Measurements from ENCODE around the gene ANKRD44. TPM values are rescaled to one million over a fixed set of nuclear protein-coding genes. Genes with fewer than 3 reads are reported as not detected.

Gene ANKRD44
- polyA plus RNA-seq, 1 experiment = 14.7 TPM

- ChIA-PET POLR2A (no interaction called here), CTCF (no interaction called here)
- no peak for DNase-seq (ENCODE audit: low read depth, low spot score)
- Histone ChIP-seq H3K27me3 (ENCODE audit: control insufficient read depth, insufficient read depth, low read length) (no peaks in the 10 kb centered on the region), H3K4me3 (ENCODE audit: low read depth, low read length) (no peak overlapping the region), H3K9me3 (ENCODE audit: control insufficient read depth, insufficient read depth, low read length) (no peaks in the 10 kb centered on the region), H3K27ac (ENCODE audit: low read depth, low read length) (no peak overlapping the region)
- no peak for TF ChIP-seq CTCF (IDR thresholded peaks at IDR 0.05; ENCODE audit: low read depth, low read length)
Observed at GRCh38 chr2:196954001-196954400, 356.6 kb downstream of the ANKRD44 start.

- Histone ChIP-seq H3K27me3 (ENCODE audit: control insufficient read depth, insufficient read depth, low read length) (no peaks in the 10 kb centered on the region), H3K4me3 (ENCODE audit: low read depth, low read length) (no peak overlapping the region), H3K9me3 (ENCODE audit: control insufficient read depth, insufficient read depth, low read length) (no peaks in the 10 kb centered on the region), H3K27ac (ENCODE audit: low read depth, low read length) (no peak overlapping the region)
- POLR2A ChIA-PET = no interaction called here
- CTCF ChIA-PET = interaction anchor here (0.6 kb wide), 1 partner anchor 454 kb away, joined by 3 read pairs; no protein-coding TSS in a partner anchor
- no peak for DNase-seq (ENCODE audit: low read depth, low spot score)
- no peak for TF ChIP-seq CTCF (IDR thresholded peaks at IDR 0.05; ENCODE audit: low read depth, low read length)
Observed at GRCh38 chr2:196952936-196953335, 357.6 kb downstream of the ANKRD44 start.

- ChIA-PET POLR2A (no interaction called here), CTCF (no interaction called here)
- no peak for DNase-seq (ENCODE audit: low read depth, low spot score)
- Histone ChIP-seq H3K27ac (ENCODE audit: low read depth, low read length) (no peak overlapping the region), H3K27me3 (ENCODE audit: control insufficient read depth, insufficient read depth, low read length) (no peaks in the 10 kb centered on the region), H3K9me3 (ENCODE audit: control insufficient read depth, insufficient read depth, low read length) (no peaks in the 10 kb centered on the region), H3K4me3 (ENCODE audit: low read depth, low read length) (no peak overlapping the region)
- no peak for TF ChIP-seq CTCF (IDR thresholded peaks at IDR 0.05; ENCODE audit: low read depth, low read length)
Observed at GRCh38 chr2:196951973-196952372, 358.6 kb downstream of the ANKRD44 start.

GRCh38 chr2:196949116-196949515 lies 361.5 kb downstream of the ANKRD44 start:
- Histone ChIP-seq H3K4me3 (ENCODE audit: low read depth, low read length) (no peak overlapping the region), H3K9me3 (ENCODE audit: control insufficient read depth, insufficient read depth, low read length) (no peaks in the 10 kb centered on the region), H3K27me3 (ENCODE audit: control insufficient read depth, insufficient read depth, low read length) (no peaks in the 10 kb centered on the region), H3K27ac (ENCODE audit: low read depth, low read length) (no peak overlapping the region)
- CTCF ChIA-PET = no interaction called here
- POLR2A ChIA-PET = no interaction called here
- no peak for DNase-seq (ENCODE audit: low read depth, low spot score)
- TF ChIP-seq CTCF (IDR thresholded peaks at IDR 0.05; ENCODE audit: low read depth, low read length) = no peak

- no peak for DNase-seq (ENCODE audit: low read depth, low spot score)
- no peak for TF ChIP-seq CTCF (IDR thresholded peaks at IDR 0.05; ENCODE audit: low read depth, low read length)
- ChIA-PET POLR2A (no interaction called here), CTCF (no interaction called here)
- no peak overlapping the region for H3K4me3 ChIP-seq (ENCODE audit: low read depth, low read length)
- no peaks in the 10 kb centered on the region for H3K9me3 ChIP-seq (ENCODE audit: control insufficient read depth, insufficient read depth, low read length)
- no peaks in the 10 kb centered on the region for H3K27me3 ChIP-seq (ENCODE audit: control insufficient read depth, insufficient read depth, low read length)
- no peak overlapping the region for H3K27ac ChIP-seq (ENCODE audit: low read depth, low read length)
Observed at GRCh38 chr2:196944570-196944969, 366.0 kb downstream of the ANKRD44 start.

All from AG04450 (cell line).